ENCODE measurements around the gene PRSS22.
A peak's percentile ranks its signal among the peaks of the same experiment; 100 is the strongest.

- TF ChIP-seq CTCF (IDR thresholded peaks at IDR 0.05) (peak; percentile 42), ZFX (IDR thresholded peaks at IDR 0.05; ENCODE audit: borderline replicate concordance) (no peak)
These were observed 465 bp upstream of the PRSS22 start for GRCh38 chr16:2858245-2859025.

Measured in 22Rv1 (cell line).